ENCODE data around the gene ARID3B.

DNA sequence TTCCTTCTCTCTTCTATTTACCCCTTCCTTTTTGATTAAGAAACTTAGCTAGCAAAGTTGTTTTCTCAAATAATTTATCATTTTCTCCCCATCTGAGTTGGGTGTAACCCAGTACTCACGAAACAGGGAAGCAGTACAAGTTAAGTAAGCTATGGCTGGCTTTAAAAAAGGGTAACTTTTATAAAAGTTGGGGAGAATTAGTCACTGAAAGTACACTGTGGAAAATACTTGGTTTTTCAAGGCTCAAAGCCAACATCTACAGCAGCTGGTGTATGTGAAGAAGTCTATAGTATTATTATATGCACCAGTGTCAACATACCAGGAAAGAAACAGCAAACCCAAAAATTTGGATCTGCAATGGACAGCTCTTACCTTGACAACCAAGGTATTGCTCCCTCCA, 100.1 kb downstream of the ARID3B start:
- no peak for TF ChIP-seq SMC3 (IDR thresholded peaks at IDR 0.05; ENCODE audit: low read depth, low read length)
- TF ChIP-seq CHD2 (IDR thresholded peaks at IDR 0.05; ENCODE audit: low read length, partially characterized antibody), result no peak
- TF ChIP-seq, protein P1, sequence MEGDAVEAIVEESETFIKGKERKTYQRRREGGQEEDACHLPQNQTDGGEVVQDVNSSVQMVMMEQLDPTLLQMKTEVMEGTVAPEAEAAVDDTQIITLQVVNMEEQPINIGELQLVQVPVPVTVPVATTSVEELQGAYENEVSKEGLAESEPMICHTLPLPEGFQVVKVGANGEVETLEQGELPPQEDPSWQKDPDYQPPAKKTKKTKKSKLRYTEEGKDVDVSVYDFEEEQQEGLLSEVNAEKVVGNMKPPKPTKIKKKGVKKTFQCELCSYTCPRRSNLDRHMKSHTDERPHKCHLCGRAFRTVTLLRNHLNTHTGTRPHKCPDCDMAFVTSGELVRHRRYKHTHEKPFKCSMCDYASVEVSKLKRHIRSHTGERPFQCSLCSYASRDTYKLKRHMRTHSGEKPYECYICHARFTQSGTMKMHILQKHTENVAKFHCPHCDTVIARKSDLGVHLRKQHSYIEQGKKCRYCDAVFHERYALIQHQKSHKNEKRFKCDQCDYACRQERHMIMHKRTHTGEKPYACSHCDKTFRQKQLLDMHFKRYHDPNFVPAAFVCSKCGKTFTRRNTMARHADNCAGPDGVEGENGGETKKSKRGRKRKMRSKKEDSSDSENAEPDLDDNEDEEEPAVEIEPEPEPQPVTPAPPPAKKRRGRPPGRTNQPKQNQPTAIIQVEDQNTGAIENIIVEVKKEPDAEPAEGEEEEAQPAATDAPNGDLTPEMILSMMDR (IDR thresholded peaks at IDR 0.05), result no peak
- no peak for TF ChIP-seq RFX5 (IDR thresholded peaks at IDR 0.05; ENCODE audit: low read length)
- TF ChIP-seq SIN3A (IDR thresholded peaks at IDR 0.05; ENCODE audit: borderline replicate concordance, low read depth, low read length), result no peak
- no peak for TF ChIP-seq EP300 (IDR thresholded peaks at IDR 0.05; ENCODE audit: borderline replicate concordance in 1 of 2, low read depth in 1 of 2, low read length in 1 of 2)
- TF ChIP-seq, protein P2, sequence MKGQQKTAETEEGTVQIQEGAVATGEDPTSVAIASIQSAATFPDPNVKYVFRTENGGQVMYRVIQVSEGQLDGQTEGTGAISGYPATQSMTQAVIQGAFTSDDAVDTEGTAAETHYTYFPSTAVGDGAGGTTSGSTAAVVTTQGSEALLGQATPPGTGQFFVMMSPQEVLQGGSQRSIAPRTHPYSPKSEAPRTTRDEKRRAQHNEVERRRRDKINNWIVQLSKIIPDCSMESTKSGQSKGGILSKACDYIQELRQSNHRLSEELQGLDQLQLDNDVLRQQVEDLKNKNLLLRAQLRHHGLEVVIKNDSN (IDR thresholded peaks at IDR 0.05; ENCODE audit: borderline replicate concordance, low read depth), result no peak
- TF ChIP-seq RAD21 (IDR thresholded peaks at IDR 0.05; ENCODE audit: low read length), result no peak
- TF ChIP-seq TAF1 (IDR thresholded peaks at IDR 0.05; ENCODE audit: borderline replicate concordance, low read depth, low read length), result no peak
- no peak for TF ChIP-seq FOXM1 (IDR thresholded peaks at IDR 0.05; ENCODE audit: low read depth)
- TF ChIP-seq, protein P3, sequence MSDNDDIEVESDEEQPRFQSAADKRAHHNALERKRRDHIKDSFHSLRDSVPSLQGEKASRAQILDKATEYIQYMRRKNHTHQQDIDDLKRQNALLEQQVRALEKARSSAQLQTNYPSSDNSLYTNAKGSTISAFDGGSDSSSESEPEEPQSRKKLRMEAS (IDR thresholded peaks at IDR 0.05; ENCODE audit: low read depth), result no peak

All from SK-N-SH (cell line).